Activated T-helper 1 cell treated with anti-CD3 and anti-CD28 coated beads, Interleukin-2, amount 50 U/mL, for 16 hours (primary cell): ENCODE measurements around the gene SLCO2B1.

Experiments used
- DNase-seq, 2 donors: peaks; one replicate each; pipeline ENCODE4 v3.0.0-alpha.2; 2020; ENCODE audit warnings: low read depth in 1 of 2, low spot score in 1 of 2

SLCO2B1 gene

GRCh38 chr11:75160880-75161279 lies 10.0 kb downstream of the SLCO2B1 start:
- no peak for DNase-seq

- DNase-seq = no peak
Measured at GRCh38 chr11:75161506-75162095, 10.7 kb downstream of the SLCO2B1 start.

GRCh38 chr11:75162954-75163353 lies 12.0 kb downstream of the SLCO2B1 start:
- DNase-seq = no peak

- DNase-seq = no peak
Measured at GRCh38 chr11:75163921-75164849, 13.3 kb downstream of the SLCO2B1 start.

GRCh38 chr11:75165721-75166120 lies 14.8 kb downstream of the SLCO2B1 start:
- no peak for DNase-seq

GRCh38 chr11:75166791-75167190 lies 15.9 kb downstream of the SLCO2B1 start:
- DNase-seq = no peak

GRCh38 chr11:75167617-75168016 lies 16.7 kb downstream of the SLCO2B1 start:
- no peak for DNase-seq

GRCh38 chr11:75169101-75169885 lies 18.4 kb downstream of the SLCO2B1 start:
- no peak for DNase-seq

GRCh38 chr11:75170516-75171201 lies 19.8 kb downstream of the SLCO2B1 start:
- DNase-seq = no peak

- no peak for DNase-seq
Measured at GRCh38 chr11:75173336-75173735, 22.4 kb downstream of the SLCO2B1 start.

GRCh38 chr11:75174781-75175370 lies 24.0 kb downstream of the SLCO2B1 start:
- no peak for DNase-seq

- DNase-seq = no peak
Measured at GRCh38 chr11:75182664-75183063, 31.8 kb downstream of the SLCO2B1 start.

GRCh38 chr11:75184051-75184450 lies 33.1 kb downstream of the SLCO2B1 start:
- no peak for DNase-seq

GRCh38 chr11:75184757-75185425 lies 34.0 kb downstream of the SLCO2B1 start:
- no peak for DNase-seq

GRCh38 chr11:75185866-75186265 lies 35.0 kb downstream of the SLCO2B1 start:
- no peak for DNase-seq

GRCh38 chr11:75186999-75187398 lies 36.1 kb downstream of the SLCO2B1 start:
- no peak for DNase-seq

- no peak for DNase-seq
Measured at GRCh38 chr11:75188671-75189070, 37.8 kb downstream of the SLCO2B1 start.

- DNase-seq = no peak
Measured at GRCh38 chr11:75189108-75189507, 38.2 kb downstream of the SLCO2B1 start.

- no peak for DNase-seq
Measured at GRCh38 chr11:75189911-75190310, 39.0 kb downstream of the SLCO2B1 start.

- no peak for DNase-seq
Measured at GRCh38 chr11:75190652-75191329, 39.9 kb downstream of the SLCO2B1 start.
